ENCODE results near the gene TMEM179.

- no peak for TF ChIP-seq CTCF (optimal IDR thresholded peaks at IDR 0.05 in 1 of 3, IDR thresholded peaks at IDR 0.05 in 1 of 3, conservative IDR thresholded peaks at IDR 0.05 in 1 of 3; ENCODE audit: extremely low read depth in 1 of 3, insufficient read depth in 2 of 3, low read length in 3 of 3)
- no peak for TF ChIP-seq EZH2 (IDR thresholded peaks at IDR 0.05; ENCODE audit: low read length)
Measured at GRCh38 chr14:104644656-104645378, 40.2 kb upstream of the TMEM179 start.
